HepG2 (cell line): Measurements from ENCODE around the gene CCNYL1. TPM values are rescaled to one million over a fixed set of nuclear protein-coding genes. Genes with fewer than 3 reads are reported as not detected.
A peak's percentile ranks its signal among the peaks of the same experiment; 100 is the strongest.

ENCODE experiments used
- ATAC-seq: fragments of 200-7000 bp; cut with Tn5 transposase; 3 replicates; pipeline ENCODE4 v1.9.1; 2020; ENCODE audit warnings: mild to moderate bottlenecking, moderate library complexity
- BruUV-seq: library from RNA; stranded (reverse); fragments of 400-500 nt; replicated peaks from 2 replicates; lab custom pipeline; 2021; lab: Mats Ljungman, UMichigan
- CTCF ChIA-PET: fragments of 300-600 bp; formaldehyde crosslinking; extraction: SDS; loops from one replicate; lab custom pipeline; 2021; ENCODE audit warnings: low total read pairs, inconsistent platforms, low intra/inter-chr PET ratio; lab: Yijun Ruan, JAX
- POLR2A ChIA-PET: fragments of 350-600 bp; sonication (Branson Sonifier 250); formaldehyde crosslinking; loops from one replicate; lab custom pipeline; 2020; ENCODE audit warnings: antibody characterized with exemption, inconsistent platforms; lab: Yijun Ruan, JAX
- DNase-seq: peaks from one replicate; pipeline ENCODE4 v3.0.0-alpha.2; 2015; ENCODE audit warnings: low spot score
- FAIRE-seq: peaks from 3 replicates; lab custom pipeline; 2011; peaks lifted over from hg19 to GRCh38; lab: Jason Lieb, UNC
- H2AFZ ChIP-seq: one replicate; pipeline ENCODE4 v1.6.1; 2011; ENCODE audit warnings: low read length, inconsistent platforms
- H3K27ac ChIP-seq: fragments of 300-600 bp; 3 replicates; pipeline ENCODE4 v1.8.0; 2011; ENCODE audit warnings: mixed run types, mild to moderate bottlenecking, mixed read lengths, low read length, inconsistent platforms; ENCODE audit not compliant: insufficient read depth; ENCODE audit errors: extremely low read length
- H3K27me3 ChIP-seq, 2 experiments: fragments of 200-600 bp in 1 of 2; 2 replicates in 1 of 2; 3 replicates in 1 of 2; pipeline versions ENCODE4 v1.6.0 to v1.8.0; 2011; ENCODE audit warnings: low read length in 2 of 2, mild to moderate bottlenecking in 2 of 2, moderate library complexity in 2 of 2, inconsistent platforms in 1 of 2; ENCODE audit not compliant: insufficient read depth in 2 of 2, control insufficient read depth in 1 of 2
- H3K36me3 ChIP-seq, 2 experiments: fragments of 200-600 bp in 1 of 2; replicated peaks in 1 of 2; 2 replicates in 1 of 2; 3 replicates in 1 of 2; pipeline versions ENCODE4 v1.5.1 to v1.8.0; 2011; ENCODE audit warnings: low read length in 2 of 2, inconsistent platforms in 1 of 2; ENCODE audit not compliant: insufficient read depth in 2 of 2, control insufficient read depth in 1 of 2
- H3K4me1 ChIP-seq: 2 replicates; pipeline ENCODE4 v1.5.1; 2012; ENCODE audit warnings: low read length, inconsistent platforms; ENCODE audit not compliant: insufficient read depth
- H3K4me2 ChIP-seq: 2 replicates; pipeline ENCODE4 v1.6.0; 2011; ENCODE audit warnings: low read depth, low read length, inconsistent platforms
- H3K4me3 ChIP-seq, 3 experiments: fragments of 200-600 bp in 1 of 3; sonication (generic), shearing (Covaris generic) in 1 of 3; replicated peaks in 1 of 3; 2 replicates each; pipeline ENCODE4 v1.5.1; 2011 to 2016; ENCODE audit warnings: low read length in 3 of 3, inconsistent platforms in 2 of 3, low read depth in 2 of 3, mild to moderate bottlenecking in 2 of 3, control low read depth in 1 of 3, mixed read lengths in 1 of 3; ENCODE audit not compliant: insufficient read depth in 1 of 3
- H3K79me2 ChIP-seq: one replicate; pipeline ENCODE4 v1.6.1; 2011; ENCODE audit warnings: low read length, inconsistent platforms; ENCODE audit not compliant: insufficient read depth
- H3K9ac ChIP-seq: 2 replicates; pipeline ENCODE4 v1.6.0; 2011; ENCODE audit warnings: mild to moderate bottlenecking, low read depth, low read length, inconsistent platforms; ENCODE audit not compliant: insufficient read depth
- H3K9me3 ChIP-seq: 2 replicates; pipeline ENCODE4 v1.5.1; 2012; ENCODE audit warnings: mild to moderate bottlenecking, low read length
- H4K20me1 ChIP-seq: 2 replicates; pipeline ENCODE4 v1.6.0; 2011; ENCODE audit warnings: inconsistent platforms, mild to moderate bottlenecking, low read length, moderate library complexity; ENCODE audit not compliant: insufficient read depth
- ELF3 ChIP-seq: IDR thresholded peaks from 2 replicates; pipeline ENCODE4 v1.6.1; 2016; ENCODE audit warnings: missing genetic modification reagents, missing compliant biosample characterization
- ETV5 ChIP-seq: IDR thresholded peaks from 2 replicates; pipeline ENCODE4 v1.6.1; 2018; ENCODE audit warnings: missing biosample characterization, missing genetic modification reagents, inconsistent platforms, borderline replicate concordance
- FOSL2 ChIP-seq: sonication (generic); formaldehyde crosslinking; IDR thresholded peaks from 2 replicates; pipeline ENCODE4 v1.4.0; 2020; ENCODE audit warnings: missing genetic modification reagents
- IKZF4 ChIP-seq: sonication (generic); formaldehyde crosslinking; IDR thresholded peaks from 2 replicates; pipeline ENCODE4 v1.5.1; 2020; ENCODE audit warnings: borderline replicate concordance, mild to moderate bottlenecking, low read depth, missing genetic modification reagents; ENCODE audit errors: not compliant biosample characterization
- MEIS2 ChIP-seq: sonication (generic); formaldehyde crosslinking; IDR thresholded peaks from 2 replicates; pipeline ENCODE4 v1.9.0; 2021; ENCODE audit warnings: mild to moderate bottlenecking, missing genetic modification reagents
- MXD1 ChIP-seq: sonication (generic); formaldehyde crosslinking; IDR thresholded peaks from 2 replicates; pipeline ENCODE4 v1.4.0; 2020; ENCODE audit warnings: mild to moderate bottlenecking, missing genetic modification reagents
- PRDM10 ChIP-seq: sonication (generic); formaldehyde crosslinking; IDR thresholded peaks from 2 replicates; pipeline ENCODE4 v1.4.0; 2020; ENCODE audit warnings: low read depth, missing genetic modification reagents
- RBFOX2 ChIP-seq: fragments of 200-400 bp; formaldehyde crosslinking; IDR thresholded peaks from 2 replicates; pipeline ENCODE4 v1.6.1; 2017; ENCODE audit warnings: low read depth, mild to moderate bottlenecking, low read length
- RXRA ChIP-seq: sonication (generic); formaldehyde crosslinking; IDR thresholded peaks from 2 replicates; pipeline ENCODE4 v1.5.1; 2020; ENCODE audit warnings: missing genetic modification reagents
- ZNF574 ChIP-seq: sonication (generic); formaldehyde crosslinking; IDR thresholded peaks from 2 replicates; pipeline ENCODE4 v1.4.0; 2020; ENCODE audit warnings: missing genetic modification reagents
- WGBS: methylation state at CpG from one replicate; pipeline ENCODE4 v1.1.6; 2017; ENCODE audit warnings: low lambda C conversion rate; 5-methylcytosine and 5-hydroxymethylcytosine counted together
- in situ Hi-C: cut with HindIII; loops from 2 replicates; pipeline ENCODE4 v1.10.0; 2017; ENCODE audit warnings: low pct_unique_long_range_greater_than_20kb; ENCODE audit not compliant: extremely low pct_ligation_motif_present
- intact Hi-C: fragments of 100-400 bp; cut with micrococcal nuclease; formaldehyde crosslinking; loops from one replicate; pipeline ENCODE4 v1.10.0; 2022; ENCODE audit not compliant: unreplicated experiment
- polyA plus RNA-seq, 8 experiments: library from polyadenylated mRNA; depleted of rRNA in 3 of 8; stranded (reverse) in 7 of 8; unstranded in 1 of 8; fragments of >200 nt; fragmentation: Illumina TruSeq in 4 of 8; extraction: Trizol in 4 of 8; gene quantifications; 2 replicates each; pipeline versions ENCODE4 v1.2.1 to v1.2.3, GENCODE V29; 2011 to 2016; ENCODE audit warnings: low read depth in 4 of 8, missing spikeins in 1 of 8, mixed read lengths in 1 of 8; ENCODE audit not compliant: insufficient read depth in 1 of 8
- total RNA-seq, 5 experiments: library from RNA; depleted of rRNA; stranded (reverse); fragments of >200 nt; fragmentation: Illumina TruSeq; extraction: Trizol; gene quantifications; 2 replicates each; pipeline ENCODE4 v1.2.3, GENCODE V29; 2016; ENCODE audit warnings: low read depth in 1 of 5
- TF ChIP-seq, protein P1 (sequence below): sonication (generic); formaldehyde crosslinking; IDR thresholded peaks from 2 replicates; pipeline ENCODE4 v1.8.1; 2023; ENCODE audit warnings: mild to moderate bottlenecking, moderate library complexity, missing genetic modification reagents

Gene CCNYL1
- total and polyA plus RNA-seq, 2 of the 13 experiments (the other 11 are each of a cell fraction or from before 2014, with no cell fraction given) = 12.5 to 16.2 TPM

DNA sequence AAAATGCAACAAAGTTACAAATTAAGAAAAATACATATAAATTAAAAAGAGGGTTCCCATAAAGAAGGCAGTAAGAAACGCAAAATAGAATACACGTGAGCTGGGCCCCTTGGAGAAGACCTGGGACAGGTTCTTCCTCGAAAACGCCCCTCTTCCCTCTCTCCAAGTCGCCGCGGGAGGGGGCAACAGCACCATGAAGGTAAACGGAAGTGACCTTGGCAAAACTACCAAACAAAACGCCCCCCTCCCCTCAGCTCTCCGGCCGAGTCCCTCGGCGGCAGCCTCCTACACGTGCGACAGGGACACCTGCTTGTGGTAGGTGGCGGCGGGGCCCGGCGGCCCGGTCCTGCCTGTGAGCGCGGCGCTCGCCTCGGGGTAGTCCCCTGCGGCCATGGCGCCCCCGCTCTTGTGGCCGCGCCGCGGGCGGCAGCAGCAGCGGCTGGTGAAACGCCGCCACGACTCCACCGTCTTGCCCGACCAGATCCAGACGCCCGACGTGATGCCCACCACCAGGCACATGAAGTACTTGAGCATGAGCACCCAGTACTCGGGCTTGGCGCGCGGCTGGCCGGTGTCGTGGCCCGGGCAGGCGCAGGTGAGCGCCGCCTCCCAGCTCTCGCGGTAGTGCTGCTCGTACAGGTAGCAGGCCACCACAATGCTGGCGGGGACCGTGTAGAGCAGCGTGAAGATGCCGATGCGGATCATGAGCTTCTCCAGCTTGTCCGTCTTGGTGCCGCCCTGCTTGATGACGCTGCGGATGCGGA lies 55.4 kb downstream of the CCNYL1 start:
- intact Hi-C loops (loop anchor here (5.0 kb wide), 1 partner anchor 45 kb away; no protein-coding TSS in a partner anchor), in situ Hi-C loops (loop anchor here (5.0 kb wide), 2 partner anchors 60 to 205 kb away; no protein-coding TSS in a partner anchor)
- DNase-seq (peak; percentile 48), FAIRE-seq (no peak), ATAC-seq (no peak)
- H3K27ac ChIP-seq = peak overlapping the region; percentile 47
- BruUV-seq = no TSS peak
- no peaks in the 10 kb centered on the region for H3K9me3 ChIP-seq
- H3K27me3 ChIP-seq = no peaks in the 10 kb centered on the region; a peak in 1 of 5 replicates
- 71% methylated on average over 46 of the region's 65 CpGs for WGBS
- H4K20me1 ChIP-seq = peaks cover 62% of the 10 kb centered on the region
- peaks cover 75% of the 10 kb centered on the region for H3K4me1 ChIP-seq
- H3K4me3 ChIP-seq = peak overlapping the region; percentile 80 to 98 (median 88)
- CTCF ChIA-PET = interaction anchor here (1.1 to 1.7 kb wide), 6 partner anchors 21 to 296 kb away, joined by 3 to 10 read pairs (median 4); no protein-coding TSS in a partner anchor
- H3K36me3 ChIP-seq = peaks cover 19 to 46% of the 10 kb centered on the region in 2 experiments
- POLR2A ChIA-PET = interaction anchor here (0.8 to 8.6 kb wide), 21 partner anchors 9 to 273 kb away, joined by 3 to 232 read pairs (median 8); partner anchors contain the start of gene PLEKHM3
- peaks cover 75% of the 10 kb centered on the region for H3K79me2 ChIP-seq
- H3K4me2 ChIP-seq = peak overlapping the region; percentile 87
- H2AFZ ChIP-seq = no peak overlapping the region
- H3K9ac ChIP-seq = peak overlapping the region; percentile 94
- TF ChIP-seq RXRA (CRISPR knock-in tag) (no peak), IKZF4 (CRISPR knock-in tag) (peak; percentile 47), PRDM10 (CRISPR knock-in tag) (no peak), MXD1 (CRISPR knock-in tag) (peak; percentile 12; the same call in 1 of the 2 replicates), RBFOX2 (peak; percentile 76), FOSL2 (CRISPR knock-in tag) (0 out of 2 replicates have a peak, but pooled peaks have one; percentile 6), ETV5 (CRISPR knock-in tag) (peak; percentile 56), MEIS2 (peak; percentile 53; the same call in 1 of the 2 replicates), ELF3 (peak; percentile 77), ZNF574 (peak; percentile 25; the same call in 1 of the 2 replicates)
- TF ChIP-seq, protein P1, sequence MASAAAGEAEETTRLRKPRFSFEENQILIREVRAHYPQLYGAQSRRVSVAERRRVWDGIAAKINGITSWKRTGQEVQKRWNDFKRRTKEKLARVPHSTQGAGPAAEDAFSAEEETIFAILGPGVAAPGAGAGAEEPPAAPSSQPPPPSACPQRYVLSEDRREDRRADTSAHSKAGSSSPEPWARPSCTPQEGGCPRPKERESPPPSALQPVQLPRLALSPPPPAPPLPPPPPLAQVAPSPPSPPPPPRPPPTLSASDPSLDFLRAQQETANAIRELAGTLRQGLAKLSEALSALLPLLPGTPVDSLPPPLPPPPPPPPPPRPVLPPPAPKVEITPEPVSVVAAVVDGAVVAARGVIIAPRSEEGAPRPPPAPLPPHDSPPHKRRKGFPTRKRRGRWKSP (CRISPR knock-in tag) = 0 out of 2 replicates have a peak, but pooled peaks have one; percentile 33
